AG08395 (cell line): ENCODE results near the gene CDH23.

Experiments
- DNase-seq: peaks from one replicate; pipeline ENCODE4 v3.0.0; 2012; ENCODE audit warnings: mixed read lengths, low spot score

Gene CDH23

GRCh38 chr10:71537681-71538080 lies 141.0 kb downstream of the CDH23 start:
- DNase-seq = no peak

GRCh38 chr10:71538608-71539260 lies 142.0 kb downstream of the CDH23 start:
- no peak for DNase-seq

- no peak for DNase-seq
Measured at GRCh38 chr10:71539442-71540118, 142.9 kb downstream of the CDH23 start.

- no peak for DNase-seq
Measured at GRCh38 chr10:71542478-71542877, 145.8 kb downstream of the CDH23 start.

- DNase-seq = no peak
Measured at GRCh38 chr10:71543608-71544170, 147.0 kb downstream of the CDH23 start.

- no peak for DNase-seq
Measured at GRCh38 chr10:71545001-71545400, 148.3 kb downstream of the CDH23 start.

- DNase-seq = no peak
Measured at GRCh38 chr10:71546220-71546619, 149.5 kb downstream of the CDH23 start.

- no peak for DNase-seq
Measured at GRCh38 chr10:71547312-71547711, 150.6 kb downstream of the CDH23 start.

GRCh38 chr10:71547876-71548846 lies 151.4 kb downstream of the CDH23 start:
- peak; percentile 47 for DNase-seq

GRCh38 chr10:71549766-71550533 lies 153.2 kb downstream of the CDH23 start:
- DNase-seq = no peak

- no peak for DNase-seq
Measured at GRCh38 chr10:71550628-71551027, 153.9 kb downstream of the CDH23 start.

GRCh38 chr10:71551970-71552369 lies 155.2 kb downstream of the CDH23 start:
- no peak for DNase-seq

- no peak for DNase-seq
Measured at GRCh38 chr10:71553432-71553831, 156.7 kb downstream of the CDH23 start.

- DNase-seq = no peak
Measured at GRCh38 chr10:71554671-71555070, 158.0 kb downstream of the CDH23 start.

GRCh38 chr10:71555087-71555723 lies 158.5 kb downstream of the CDH23 start:
- no peak for DNase-seq

- DNase-seq = no peak
Measured at GRCh38 chr10:71555724-71556119, 159.0 kb downstream of the CDH23 start.

- no peak for DNase-seq
Measured at GRCh38 chr10:71558991-71559390, 162.3 kb downstream of the CDH23 start.

- DNase-seq = no peak
Measured at GRCh38 chr10:71561003-71561574, 164.4 kb downstream of the CDH23 start.

GRCh38 chr10:71562181-71562580 lies 165.5 kb downstream of the CDH23 start:
- DNase-seq = no peak

GRCh38 chr10:71562904-71563303 lies 166.2 kb downstream of the CDH23 start:
- no peak for DNase-seq
